IMR-90 (cell line): Measurements from ENCODE around the gene ITGAL. TPM values are rescaled to one million over a fixed set of nuclear protein-coding genes. Genes with fewer than 3 reads are reported as not detected.

Experiments
- MAFK ChIP-seq: IDR thresholded peaks from 2 replicates; pipeline ENCODE4 v1.6.1; 2012; ENCODE audit warnings: low read depth, low read length, improper control_type of control experiment
- RAD21 ChIP-seq: IDR thresholded peaks from 2 replicates; pipeline ENCODE4 v1.6.1; 2012; ENCODE audit warnings: low read length, improper control_type of control experiment
- SMC3 ChIP-seq: fragments of 150-350 bp; IDR thresholded peaks from 2 replicates; pipeline ENCODE4 v1.6.1; 2016; ENCODE audit warnings: low read depth, mild to moderate bottlenecking, antibody characterized with exemption, low read length, moderate library complexity
- polyA plus RNA-seq, 3 experiments: library from polyadenylated mRNA; depleted of rRNA; stranded (reverse); fragments of >200 nt; gene quantifications; 2 replicates each; pipeline ENCODE4 v1.2.3, GENCODE V29; 2012; ENCODE audit warnings: low replicate concordance in 1 of 3
- total RNA-seq: library from RNA; depleted of rRNA; stranded (reverse); fragments of >200 nt; gene quantifications from 2 replicates; pipeline ENCODE4 v1.2.3, GENCODE V29; 2012

ITGAL gene
- total and polyA plus RNA-seq, 2 of the 4 experiments (the other 2 are of a cell fraction): not detected

DNA sequence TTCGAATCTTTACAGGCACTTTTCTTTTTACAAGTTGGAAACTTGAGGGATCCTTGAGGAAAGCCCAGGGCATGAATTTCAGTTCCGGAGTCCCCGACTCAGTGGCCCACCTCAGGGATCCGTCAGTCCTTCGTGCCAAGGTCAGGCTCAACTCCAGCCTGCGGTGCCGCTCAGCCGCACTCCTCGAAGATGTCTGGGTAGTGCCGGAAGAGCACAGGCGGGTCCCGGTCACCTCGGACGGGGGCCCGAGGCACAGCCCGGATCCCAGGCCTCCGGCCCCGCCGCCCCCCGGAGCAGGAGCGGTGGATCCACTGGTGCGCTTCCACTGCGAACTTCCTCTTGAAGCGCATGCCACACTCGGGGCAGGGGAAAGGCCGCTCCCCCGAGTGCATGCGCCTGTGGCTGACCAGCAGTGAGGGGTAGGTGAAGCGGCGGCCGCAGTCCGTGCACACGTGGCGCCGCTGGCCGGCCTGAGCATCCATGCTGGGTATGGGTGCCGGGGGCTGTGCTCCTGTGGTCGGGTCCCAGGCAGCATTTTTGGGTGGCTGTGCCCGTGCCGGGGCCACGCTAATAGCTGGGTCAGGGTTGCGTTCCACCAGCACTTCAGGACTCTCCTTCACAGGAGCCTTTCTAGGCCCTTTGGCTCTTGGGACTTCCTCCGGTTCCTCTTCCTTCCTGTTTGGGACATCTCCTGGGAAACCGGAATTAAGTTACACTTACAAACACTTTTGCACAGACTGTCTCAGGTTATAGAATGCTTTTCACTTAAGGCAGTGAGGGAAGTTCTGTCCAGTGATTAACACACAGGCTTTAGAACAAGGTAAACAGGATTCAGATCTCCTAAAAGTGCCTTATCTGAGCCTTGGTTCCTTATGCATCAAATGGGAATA lies 97.4 kb downstream of the ITGAL start (continued):
- no peak for TF ChIP-seq RAD21
- no peak for TF ChIP-seq MAFK
- no peak for TF ChIP-seq SMC3
